Tibial nerve (tissue), 4 donors: ENCODE results near the gene HS1BP3.
A peak's percentile ranks its signal among the peaks of the same experiment; 100 is the strongest.

Source experiments
- CTCF ChIP-seq, 5 experiments: fragments of 200-600 bp in 3 of 5; fragments of 450-650 bp in 2 of 5; sonication (generic) in 3 of 5; IDR thresholded peaks; one replicate each; pipeline ENCODE4 v1.5.1; 2016 to 2019; ENCODE audit warnings: antibody characterized with exemption in 5 of 5, mild to moderate bottlenecking in 3 of 5, moderate library complexity in 2 of 5
- EP300 ChIP-seq, 2 donors: sonication (generic); formaldehyde crosslinking; IDR thresholded peaks; one replicate each; pipeline ENCODE4 v1.6.1; 2017; ENCODE audit warnings: antibody characterized with exemption in 2 of 2, mild to moderate bottlenecking in 1 of 2
- POLR2A ChIP-seq, 2 donors: fragments of 450-650 bp; IDR thresholded peaks; one replicate each; pipeline ENCODE4 v1.6.1; 2017; ENCODE audit warnings: antibody characterized with exemption in 2 of 2, mild to moderate bottlenecking in 2 of 2, moderate library complexity in 2 of 2

DNA sequence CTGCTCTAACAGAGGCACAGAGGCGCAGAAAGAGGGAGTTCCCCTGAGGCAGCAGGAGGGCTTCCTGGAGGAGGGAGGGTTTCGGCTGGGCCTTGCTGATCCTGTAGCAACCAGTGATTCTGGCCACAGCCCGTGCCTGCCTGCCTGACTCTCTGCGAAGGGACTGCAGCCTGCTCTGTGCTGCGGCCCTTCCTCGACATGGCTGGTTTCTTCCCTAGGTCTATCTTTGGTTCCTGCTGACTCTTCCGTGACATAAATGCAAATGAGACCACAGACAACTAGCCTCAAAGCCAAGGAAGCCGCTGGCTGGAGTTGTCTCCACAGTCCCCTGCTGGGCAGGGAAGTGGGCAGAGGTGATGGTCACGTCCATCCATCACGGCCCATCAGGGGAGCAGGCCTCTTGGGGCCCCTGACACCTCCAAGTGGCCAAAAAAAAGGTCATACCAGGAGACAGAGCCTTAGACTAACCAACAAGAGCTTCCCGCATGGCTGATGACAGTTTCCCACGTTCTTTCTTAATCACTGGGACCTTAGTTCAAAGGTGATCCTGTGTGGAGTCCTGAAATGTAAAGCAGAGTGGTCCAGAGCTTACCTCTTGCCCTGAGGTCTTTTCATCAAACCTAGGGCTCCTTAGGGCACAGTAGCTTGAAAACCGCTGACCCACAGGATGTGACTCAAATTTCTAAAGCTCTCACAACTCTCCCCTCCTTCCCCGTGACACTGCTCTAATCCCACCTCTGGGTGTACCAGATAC, 55.3 kb downstream of the HS1BP3 start:
- peak in 1 of 2 donors; percentile 45 for TF ChIP-seq EP300 (IDR thresholded peaks at IDR 0.05)
- no peak for TF ChIP-seq CTCF (IDR thresholded peaks at IDR 0.05)
- peak in 1 of 2 donors; percentile 18 for TF ChIP-seq POLR2A (IDR thresholded peaks at IDR 0.05)
